Measurements from ENCODE around the gene SLC7A7.
"Not testable (repeated sequence)": the region's sequence is repeated elsewhere in the genome, so short reads cannot be mapped to it uniquely, and the experiment has no call there.

The SLC7A7 gene

GRCh38 chr14:22820731-22821130, 5.5 kb upstream of the SLC7A7 start:
- peak; percentile 39 for DNase-seq

GRCh38 chr14:22819151-22819988, 4.1 kb upstream of the SLC7A7 start:
- DNase-seq, result peak; percentile 54

GRCh38 chr14:22814373-22814772, 862 bp downstream of the SLC7A7 start:
- DNase-seq, result no peak

- no peak for DNase-seq
Observed at GRCh38 chr14:22813145-22813544, 2.1 kb downstream of the SLC7A7 start.

- no peak for DNase-seq
Observed at GRCh38 chr14:22812744-22813143, 2.5 kb downstream of the SLC7A7 start.

- no peak for DNase-seq
Observed at GRCh38 chr14:22811722-22812121, 3.5 kb downstream of the SLC7A7 start.

- DNase-seq, result no peak
Observed at GRCh38 chr14:22808388-22809209, 6.6 kb downstream of the SLC7A7 start.

- DNase-seq, result no peak
Observed at GRCh38 chr14:22807432-22808087, 7.7 kb downstream of the SLC7A7 start.

GRCh38 chr14:22805235-22805634, 10.0 kb downstream of the SLC7A7 start:
- DNase-seq, result not testable (repeated sequence)

- no peak for DNase-seq
Observed at GRCh38 chr14:22803687-22803974, 11.6 kb downstream of the SLC7A7 start.

GRCh38 chr14:22802860-22803686, 12.2 kb downstream of the SLC7A7 start:
- no peak for DNase-seq

GRCh38 chr14:22801716-22802115, 13.5 kb downstream of the SLC7A7 start:
- DNase-seq, result no peak

- DNase-seq, result no peak
Observed at GRCh38 chr14:22800346-22800745, 14.9 kb downstream of the SLC7A7 start.

- DNase-seq, result no peak
Observed at GRCh38 chr14:22798528-22798927, 16.7 kb downstream of the SLC7A7 start.

- DNase-seq, result no peak
Observed at GRCh38 chr14:22797017-22797917, 18.0 kb downstream of the SLC7A7 start.

- DNase-seq, result no peak
Observed at GRCh38 chr14:22796087-22796707, 19.0 kb downstream of the SLC7A7 start.

- DNase-seq, result no peak
Observed at GRCh38 chr14:22794551-22794951, 20.7 kb downstream of the SLC7A7 start.

GRCh38 chr14:22793976-22794375, 21.3 kb downstream of the SLC7A7 start:
- no peak for DNase-seq

- not testable (repeated sequence) for DNase-seq
Observed at GRCh38 chr14:22793550-22793949, 21.7 kb downstream of the SLC7A7 start.

GRCh38 chr14:22792158-22792557, 23.1 kb downstream of the SLC7A7 start:
- DNase-seq, result no peak

GRCh38 chr14:22791301-22791700, 23.9 kb downstream of the SLC7A7 start:
- DNase-seq, result peak; percentile 68
